NCI-H226 (cell line): ENCODE measurements around the gene DTL.
"Not testable (repeated sequence)": the region's sequence is repeated elsewhere in the genome, so short reads cannot be mapped to it uniquely, and the experiment has no call there.

Experiments
- DNase-seq: peaks from one replicate; pipeline ENCODE4 v3.0.0-alpha.2; 2015

The DTL gene, protein sequence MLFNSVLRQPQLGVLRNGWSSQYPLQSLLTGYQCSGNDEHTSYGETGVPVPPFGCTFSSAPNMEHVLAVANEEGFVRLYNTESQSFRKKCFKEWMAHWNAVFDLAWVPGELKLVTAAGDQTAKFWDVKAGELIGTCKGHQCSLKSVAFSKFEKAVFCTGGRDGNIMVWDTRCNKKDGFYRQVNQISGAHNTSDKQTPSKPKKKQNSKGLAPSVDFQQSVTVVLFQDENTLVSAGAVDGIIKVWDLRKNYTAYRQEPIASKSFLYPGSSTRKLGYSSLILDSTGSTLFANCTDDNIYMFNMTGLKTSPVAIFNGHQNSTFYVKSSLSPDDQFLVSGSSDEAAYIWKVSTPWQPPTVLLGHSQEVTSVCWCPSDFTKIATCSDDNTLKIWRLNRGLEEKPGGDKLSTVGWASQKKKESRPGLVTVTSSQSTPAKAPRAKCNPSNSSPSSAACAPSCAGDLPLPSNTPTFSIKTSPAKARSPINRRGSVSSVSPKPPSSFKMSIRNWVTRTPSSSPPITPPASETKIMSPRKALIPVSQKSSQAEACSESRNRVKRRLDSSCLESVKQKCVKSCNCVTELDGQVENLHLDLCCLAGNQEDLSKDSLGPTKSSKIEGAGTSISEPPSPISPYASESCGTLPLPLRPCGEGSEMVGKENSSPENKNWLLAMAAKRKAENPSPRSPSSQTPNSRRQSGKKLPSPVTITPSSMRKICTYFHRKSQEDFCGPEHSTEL

DNA sequence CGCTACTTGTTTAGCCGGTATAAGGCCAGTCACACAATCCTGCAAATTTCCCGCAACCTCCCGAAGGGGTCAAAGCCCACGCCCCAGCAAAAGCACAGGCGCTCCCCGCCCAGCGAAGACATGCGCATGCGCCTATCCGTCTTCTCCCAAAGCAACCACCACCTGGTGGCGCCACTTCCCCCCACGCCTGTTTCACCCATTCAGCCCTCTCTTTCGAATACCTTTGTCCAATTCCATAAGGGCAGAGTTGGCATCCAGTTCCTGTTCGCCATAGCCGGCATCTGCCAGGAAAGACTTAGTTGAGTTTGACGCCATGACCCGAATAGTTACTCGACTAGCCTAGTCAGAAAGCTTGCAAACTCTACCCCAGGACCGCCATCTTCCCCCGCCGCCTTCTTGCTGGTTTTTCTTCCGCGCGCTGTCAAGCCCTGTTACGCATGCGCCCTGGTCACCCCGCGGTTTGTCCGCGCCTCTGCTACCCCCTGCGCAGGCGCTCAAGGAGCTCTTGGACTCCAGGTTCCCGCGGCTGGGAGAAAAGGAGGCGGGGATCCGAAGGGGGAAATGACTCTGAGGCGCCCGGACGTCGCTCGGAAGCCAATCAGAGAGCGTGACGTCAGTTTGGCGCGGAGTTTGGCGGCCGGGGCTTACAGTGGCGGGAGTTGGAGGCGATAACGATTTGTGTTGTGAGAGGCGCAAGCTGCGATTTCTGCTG lies at the start of gene DTL, which contains the start of gene INTS7:
Gene DTL (plus strand): TSS at position 626 of the 712 bp plus-strand sequence. CDS start 143 bp downstream, outside the sequence.
Gene INTS7 (minus strand): TSS at position 435 of the 712 bp plus-strand sequence. CDS start 120 bp downstream, at position 315.
- DNase-seq = peak; percentile 92

DNA sequence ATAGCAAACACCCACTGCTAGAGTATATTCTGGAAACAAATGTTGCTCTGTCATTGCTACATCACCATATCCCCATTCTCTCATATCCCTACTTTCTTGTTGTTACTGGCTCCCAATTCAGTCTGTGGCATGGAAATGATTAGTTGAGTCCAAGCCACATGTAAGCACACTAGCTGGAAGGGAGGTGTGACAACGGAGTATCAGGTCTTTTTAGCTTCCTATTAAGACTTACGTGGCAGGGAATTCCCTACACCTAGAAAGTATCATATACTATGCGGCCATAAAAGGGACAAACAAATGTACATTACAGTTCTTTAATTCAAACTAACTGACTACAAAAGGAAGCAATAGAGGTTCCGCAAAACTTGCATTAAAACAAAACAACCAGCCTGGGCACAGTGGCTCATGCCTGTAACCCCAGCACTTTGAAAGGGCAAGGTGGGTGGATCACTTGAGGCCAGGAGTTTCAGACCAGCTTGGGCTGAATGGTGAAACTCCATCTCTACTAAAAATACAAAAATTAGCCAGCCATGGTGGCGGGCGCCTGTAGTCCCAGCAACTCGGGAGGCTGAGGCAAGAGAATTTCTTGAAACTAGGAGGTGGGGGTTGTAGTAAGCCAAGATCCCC lies 48.8 kb upstream of the DTL start:
- no peak for DNase-seq

DNA sequence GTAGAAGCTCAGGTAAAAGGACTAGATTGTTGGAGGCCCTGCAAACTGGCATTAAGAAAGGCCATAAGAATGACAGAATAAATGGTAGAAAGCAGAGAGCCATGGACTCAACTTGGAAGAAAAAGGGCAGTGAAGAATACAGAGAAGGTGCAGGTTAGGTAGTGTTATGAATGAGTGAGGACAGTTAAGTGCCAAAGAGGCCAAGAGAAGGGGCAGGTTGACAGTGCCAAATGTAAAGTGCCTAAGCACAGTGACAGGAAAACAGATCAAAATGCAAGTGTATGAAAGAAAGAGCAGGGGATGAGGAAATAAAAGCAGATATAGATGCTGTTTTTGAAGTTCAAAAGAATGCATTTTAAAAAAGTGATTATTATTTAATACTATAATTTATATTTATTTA lies 43.9 kb upstream of the DTL start:
- no peak for DNase-seq

DNA sequence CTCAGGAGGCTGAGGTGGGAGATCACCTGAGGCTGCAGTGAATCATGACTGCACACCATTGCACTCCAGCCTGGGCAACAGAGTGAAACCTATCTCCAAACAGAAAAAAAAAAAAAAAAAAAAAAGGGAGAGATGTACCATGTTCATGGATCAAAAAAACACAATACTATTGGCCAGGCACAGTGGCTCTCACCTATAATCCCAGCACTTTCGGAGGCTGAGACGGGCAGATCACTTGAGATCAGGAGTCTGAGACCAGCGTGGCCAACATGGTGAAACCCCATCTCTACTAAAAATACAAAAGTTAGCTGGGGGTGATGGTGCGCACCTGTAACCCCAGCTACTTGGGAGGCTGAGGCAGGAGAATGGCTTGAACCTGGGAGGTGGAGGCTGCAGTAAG lies 38.1 kb upstream of the DTL start:
- not testable (repeated sequence) for DNase-seq

- no peak for DNase-seq
Measured at GRCh38 chr1:212002536-212002935, 33.0 kb upstream of the DTL start.

DNA sequence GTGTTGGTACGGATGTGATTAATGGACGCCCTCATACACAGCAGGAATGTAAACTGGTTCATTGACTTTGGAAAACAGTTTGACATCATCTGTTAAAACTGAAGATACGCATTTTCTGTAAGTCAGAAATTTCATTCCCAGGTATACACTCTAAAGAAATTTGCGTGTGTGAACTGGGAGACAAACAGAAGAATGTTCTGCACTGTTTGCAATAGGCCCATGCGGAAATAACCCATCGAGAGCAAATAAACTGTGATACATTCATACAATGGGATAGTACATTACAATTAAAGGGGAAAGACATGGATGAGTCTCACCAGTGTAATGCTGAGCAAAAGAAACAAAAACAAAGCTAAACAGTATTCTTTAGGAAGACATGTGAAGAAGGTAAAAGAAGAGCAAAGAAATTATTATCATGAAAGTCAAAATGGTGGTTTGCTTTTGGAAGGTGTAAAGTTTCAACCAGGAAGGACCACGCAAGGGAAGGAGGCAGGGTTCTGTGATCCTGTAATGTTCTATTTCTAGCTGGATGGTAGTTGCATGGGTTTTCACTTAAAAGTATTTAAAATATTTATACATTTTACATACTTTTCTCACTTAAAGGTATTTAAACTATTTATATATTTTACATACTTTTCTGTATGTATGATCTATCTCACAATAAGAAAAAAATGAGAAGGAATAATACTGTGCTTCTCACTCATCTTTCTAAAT lies 30.5 kb upstream of the DTL start:
- DNase-seq = no peak

GRCh38 chr1:212007178-212007577 lies 28.4 kb upstream of the DTL start:
- DNase-seq = no peak

DNA sequence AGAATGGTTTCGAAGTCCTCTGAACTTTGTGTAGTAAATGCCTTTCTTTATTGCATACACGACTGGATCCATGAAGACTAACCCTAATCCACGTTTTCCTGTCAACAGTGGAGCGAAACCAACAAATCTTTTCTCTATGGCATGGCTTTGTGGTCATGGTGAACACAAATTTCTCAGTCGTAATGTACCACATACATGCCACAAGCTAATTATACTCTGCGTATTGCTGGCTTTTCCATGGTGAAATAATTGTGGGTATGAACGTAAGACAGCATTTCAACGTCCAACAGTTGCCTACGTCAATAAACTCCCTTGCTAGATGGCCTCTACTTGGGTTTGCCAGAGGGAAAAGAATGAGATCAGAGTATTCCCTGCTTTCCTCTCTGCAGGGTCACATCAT lies 27.7 kb upstream of the DTL start:
- no peak for DNase-seq

DNA sequence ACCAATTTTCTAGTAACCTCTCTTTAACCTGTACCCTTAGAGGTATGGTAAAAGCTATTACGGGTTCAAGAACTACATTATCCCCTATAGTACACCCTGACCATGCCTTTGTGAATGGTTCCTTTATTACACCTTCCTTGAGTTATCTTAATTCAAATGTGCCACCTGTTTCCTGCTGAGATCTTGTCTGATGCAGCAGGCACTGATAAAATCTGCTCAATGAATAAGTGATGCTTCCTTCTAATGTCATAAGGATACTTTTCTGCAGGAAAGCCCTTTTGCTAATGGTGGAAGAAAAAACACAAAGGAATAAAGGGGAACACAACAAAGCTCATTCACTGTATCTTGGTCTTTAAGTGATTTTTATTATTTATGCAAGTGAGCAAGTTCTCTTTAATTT lies 26.0 kb upstream of the DTL start:
- no peak for DNase-seq

DNA sequence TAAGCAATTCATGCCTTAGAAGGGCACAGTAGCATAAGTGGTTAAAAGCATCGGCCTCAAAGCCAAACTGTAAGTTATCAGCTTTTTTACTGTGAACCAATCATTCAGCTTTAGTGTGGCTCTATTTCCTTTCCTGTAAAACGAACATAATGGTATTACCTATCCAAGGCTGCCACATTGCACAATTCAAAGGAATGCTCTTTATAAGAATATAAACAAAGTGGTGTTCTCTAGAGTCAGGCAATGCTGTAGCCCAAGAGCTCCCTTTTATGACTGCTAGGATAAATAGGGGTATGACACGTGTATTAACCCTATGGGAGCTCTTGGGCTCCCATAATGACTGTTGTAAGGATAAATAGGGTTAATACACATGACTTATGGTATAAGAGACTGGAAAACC lies 25.5 kb upstream of the DTL start:
- DNase-seq = no peak

DNA sequence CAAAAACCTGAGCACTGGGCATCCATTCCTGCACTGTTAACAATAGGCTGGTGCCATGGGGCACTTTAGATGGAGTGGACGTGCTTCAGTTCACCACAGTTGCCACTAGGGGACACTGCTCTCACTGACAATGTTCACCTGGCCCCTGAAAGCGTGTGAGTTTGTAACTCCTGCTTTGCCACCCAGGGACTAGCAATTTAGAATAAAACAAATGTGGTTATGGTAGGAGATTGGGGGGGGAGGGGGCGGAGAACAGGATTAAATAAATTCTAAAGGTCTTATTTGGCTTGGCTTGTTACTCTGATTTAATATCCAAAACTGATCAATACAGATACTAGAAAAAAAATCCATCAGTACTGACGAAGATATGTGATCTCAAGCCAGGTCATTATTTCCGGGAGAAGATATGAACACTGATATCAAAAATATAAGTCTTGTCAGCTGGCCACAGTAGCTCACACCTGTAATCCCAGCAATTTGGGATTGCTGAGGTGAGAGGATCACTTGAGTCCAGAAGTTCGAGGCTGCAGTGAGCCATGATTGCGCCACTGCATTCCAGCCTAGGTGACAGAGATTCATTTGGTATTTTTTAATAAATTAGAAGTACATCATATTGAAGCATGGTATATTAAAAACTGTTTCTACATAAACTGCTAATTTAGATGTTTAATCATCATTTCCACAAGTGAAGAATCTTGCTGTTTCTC lies 23.4 kb upstream of the DTL start:
- DNase-seq = no peak

DNA sequence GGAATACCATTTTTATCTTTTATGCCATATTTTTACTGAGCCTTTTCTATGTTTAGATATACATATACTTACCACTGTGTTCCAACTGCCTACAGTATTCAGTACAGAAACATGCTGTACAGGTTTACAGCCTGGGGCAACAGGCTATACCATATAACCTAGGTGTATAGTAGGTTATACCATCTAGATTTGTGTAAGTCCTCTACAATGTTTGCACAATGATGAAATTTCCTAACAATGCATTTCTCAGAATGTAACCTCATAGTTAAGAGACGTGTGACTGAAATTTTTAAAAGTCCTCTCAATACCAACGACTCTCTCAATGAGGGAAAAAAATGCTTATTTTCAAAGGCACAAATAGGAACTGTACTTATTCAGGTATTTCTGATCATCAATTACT lies 21.9 kb upstream of the DTL start:
- DNase-seq = no peak

DNA sequence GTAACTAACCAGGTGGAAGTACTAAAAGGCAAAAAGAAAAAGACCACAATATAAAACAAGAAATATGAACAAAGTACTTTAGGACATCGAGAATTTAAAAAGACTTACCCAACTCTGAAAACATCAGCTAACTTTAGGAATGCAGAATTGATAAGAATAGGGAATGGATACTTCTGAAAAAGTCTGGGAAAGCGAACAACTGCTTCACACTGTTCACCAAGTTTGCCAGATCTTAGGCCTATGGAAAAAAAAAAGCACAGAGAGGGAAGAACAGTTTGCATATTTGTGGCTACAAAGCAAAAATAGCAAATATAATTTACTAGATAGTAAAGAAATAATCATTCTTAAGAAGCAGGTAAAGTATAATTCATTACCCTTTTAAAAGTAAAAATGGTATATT lies 14.6 kb upstream of the DTL start:
- DNase-seq = no peak

- no peak for DNase-seq
Measured at GRCh38 chr1:212021563-212021962, 14.0 kb upstream of the DTL start.

- DNase-seq = not testable (repeated sequence)
Measured at GRCh38 chr1:212022908-212023307, 12.6 kb upstream of the DTL start.

- no peak for DNase-seq
Measured at GRCh38 chr1:212024469-212025149, 10.9 kb upstream of the DTL start.

DNA sequence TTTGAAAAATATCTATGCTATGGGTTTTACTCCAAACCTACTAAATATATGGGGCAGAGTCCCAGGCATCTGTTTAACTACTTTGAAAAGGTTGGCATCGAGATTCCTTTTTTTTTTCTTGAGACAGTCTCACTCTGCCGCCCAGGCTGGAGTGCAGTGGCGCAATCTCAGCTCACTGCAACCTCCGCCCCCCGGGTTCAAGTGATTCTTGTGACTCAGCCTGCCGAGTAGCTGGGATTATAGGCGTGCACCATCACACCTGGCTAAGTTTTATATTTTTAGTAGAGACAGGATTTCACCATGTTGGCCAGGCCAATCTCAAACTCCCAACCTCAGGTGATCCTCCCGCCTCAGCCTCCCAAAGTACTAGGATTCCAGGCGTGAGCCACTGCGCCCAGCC lies 7.8 kb upstream of the DTL start:
- DNase-seq = not testable (repeated sequence)

- DNase-seq = peak; percentile 73
Measured at GRCh38 chr1:212030936-212031528, 4.5 kb upstream of the DTL start.

GRCh38 chr1:212034516-212035122 lies 929 bp upstream of the DTL start:
- no peak for DNase-seq
